H9 (cell line): ENCODE results near the gene ZNF354C. TPM values are rescaled to one million over a fixed set of nuclear protein-coding genes. Genes with fewer than 3 reads are reported as not detected.

ENCODE experiments used
- DNase-seq: peaks from one replicate; pipeline ENCODE4 v3.0.0-alpha.2; 2017
- H2AFZ ChIP-seq: one replicate; pipeline ENCODE4 v1.6.1; 2013; ENCODE audit warnings: mild to moderate bottlenecking, low read length, control low read depth, moderate library complexity
- H2AK5ac ChIP-seq: 2 replicates; pipeline ENCODE4 v1.6.1; 2013; ENCODE audit warnings: low read length, control low read depth, mixed read lengths; ENCODE audit not compliant: insufficient read length
- H2BK120ac ChIP-seq: one replicate; pipeline ENCODE4 v1.6.1; 2013; ENCODE audit warnings: low read depth, mild to moderate bottlenecking, low read length, control low read depth, inconsistent platforms; ENCODE audit not compliant: poor library complexity, severe bottlenecking
- H2BK12ac ChIP-seq: 2 replicates; pipeline ENCODE4 v1.6.1; 2013; ENCODE audit warnings: low read length, control low read depth, mixed read lengths, low read depth; ENCODE audit not compliant: insufficient read length
- H2BK15ac ChIP-seq: 2 replicates; pipeline ENCODE4 v1.6.1; 2013; ENCODE audit warnings: low read depth, low read length, control low read depth
- H2BK20ac ChIP-seq: one replicate; pipeline ENCODE4 v1.6.1; 2013; ENCODE audit warnings: low read depth, mild to moderate bottlenecking, low read length, control low read depth, inconsistent platforms; ENCODE audit not compliant: poor library complexity, severe bottlenecking
- H2BK5ac ChIP-seq: 2 replicates; pipeline ENCODE4 v1.6.1; 2013; ENCODE audit warnings: low read length, control low read depth, mixed read lengths; ENCODE audit not compliant: insufficient read length
- H3K14ac ChIP-seq: 2 replicates; pipeline ENCODE4 v1.6.1; 2013; ENCODE audit warnings: low read length, control low read depth; ENCODE audit not compliant: insufficient read depth
- H3K18ac ChIP-seq: 2 replicates; pipeline ENCODE4 v1.6.1; 2013; ENCODE audit warnings: low read depth, mild to moderate bottlenecking, mixed read lengths, low read length, control low read depth; ENCODE audit not compliant: insufficient read length
- H3K23ac ChIP-seq: 2 replicates; pipeline ENCODE4 v1.6.1; 2013; ENCODE audit warnings: low read length, control low read depth, mixed read lengths, low read depth; ENCODE audit not compliant: insufficient read length
- H3K23me2 ChIP-seq: 2 replicates; pipeline ENCODE4 v1.6.1; 2013; ENCODE audit warnings: low read depth, mild to moderate bottlenecking, mixed read lengths, low read length, control low read depth; ENCODE audit not compliant: insufficient read length, poor library complexity, severe bottlenecking
- H3K27ac ChIP-seq: 2 replicates; pipeline ENCODE4 v1.5.1; 2013; ENCODE audit warnings: low read length, control low read depth, mixed read lengths, low read depth; ENCODE audit not compliant: insufficient read length
- H3K27me3 ChIP-seq: 2 replicates; pipeline ENCODE4 v1.6.1; 2013; ENCODE audit warnings: low read length, control low read depth, inconsistent platforms; ENCODE audit not compliant: insufficient read depth
- H3K4ac ChIP-seq: 2 replicates; pipeline ENCODE4 v1.6.1; 2013; ENCODE audit warnings: low read depth, mild to moderate bottlenecking, control low read depth, inconsistent platforms, low read length, moderate library complexity
- H3K4me1 ChIP-seq: 2 replicates; pipeline ENCODE4 v1.6.1; 2013; ENCODE audit warnings: low read length, control low read depth, inconsistent platforms; ENCODE audit not compliant: insufficient read depth
- H3K4me2 ChIP-seq: 2 replicates; pipeline ENCODE4 v1.6.1; 2013; ENCODE audit warnings: low read length, control low read depth, mixed read lengths; ENCODE audit not compliant: insufficient read length, insufficient read depth
- H3K56ac ChIP-seq: 2 replicates; pipeline ENCODE4 v1.6.1; 2013; ENCODE audit warnings: low read depth, mild to moderate bottlenecking, mixed read lengths, low read length, control low read depth; ENCODE audit not compliant: insufficient read length
- H3K79me1 ChIP-seq: 2 replicates; pipeline ENCODE4 v1.6.1; 2013; ENCODE audit warnings: low read depth, mild to moderate bottlenecking, moderate library complexity, low read length, control low read depth, inconsistent platforms; ENCODE audit not compliant: insufficient read depth, poor library complexity, severe bottlenecking
- H3K79me2 ChIP-seq: 2 replicates; pipeline ENCODE4 v1.6.1; 2013; ENCODE audit warnings: low read length, control low read depth, inconsistent platforms; ENCODE audit not compliant: insufficient read depth
- H3K9ac ChIP-seq: 2 replicates; pipeline ENCODE4 v1.6.1; 2013; ENCODE audit warnings: low read length, control low read depth, mixed read lengths; ENCODE audit not compliant: insufficient read length; ENCODE audit errors: extremely low read depth
- H3K9me3 ChIP-seq: one replicate; pipeline ENCODE4 v1.6.1; 2013; ENCODE audit warnings: low read depth, low read length, inconsistent platforms; ENCODE audit not compliant: control insufficient read depth
- H3T11ph ChIP-seq: one replicate; pipeline ENCODE4 v1.6.1; 2013; ENCODE audit warnings: mild to moderate bottlenecking, low read length, control low read depth, inconsistent platforms
- H4K20me1 ChIP-seq: one replicate; pipeline ENCODE4 v1.6.1; 2013; ENCODE audit not compliant: control insufficient read depth, insufficient read length, insufficient read depth
- H4K5ac ChIP-seq: 2 replicates; pipeline ENCODE4 v1.6.1; 2013; ENCODE audit warnings: low read depth, mild to moderate bottlenecking, mixed read lengths, low read length, control low read depth; ENCODE audit not compliant: insufficient read length
- H4K8ac ChIP-seq: replicated peaks from 2 replicates; pipeline ENCODE4 v1.6.1; 2013; ENCODE audit warnings: low read length, control low read depth, mixed read lengths, low read depth; ENCODE audit not compliant: insufficient read length
- H4K91ac ChIP-seq: 2 replicates; pipeline ENCODE4 v1.6.1; 2013; ENCODE audit warnings: low read depth, mild to moderate bottlenecking, moderate library complexity, mixed read lengths, low read length, control low read depth; ENCODE audit not compliant: insufficient read length
- H3K27ac Mint-ChIP-seq, 3 experiments: 2 replicates in 2 of 3; 3 replicates in 1 of 3; pipeline ENCODE4 v1.8.0; 2020 to 2021; ENCODE audit warnings: mixed read lengths in 3 of 3, mild to moderate bottlenecking in 1 of 3, moderate library complexity in 1 of 3
- H3K27me3 Mint-ChIP-seq: 2 replicates; pipeline ENCODE4 v1.8.0; 2021; ENCODE audit warnings: low read depth, mild to moderate bottlenecking, moderate library complexity, mixed read lengths
- H3K36me3 Mint-ChIP-seq, 3 experiments: 2 replicates in 2 of 3; 3 replicates in 1 of 3; pipeline ENCODE4 v1.8.0; 2020 to 2021; ENCODE audit warnings: low read depth in 3 of 3, mixed read lengths in 3 of 3; ENCODE audit not compliant: insufficient read depth in 1 of 3
- H3K4me1 Mint-ChIP-seq, 2 experiments: 2 replicates each; pipeline ENCODE4 v1.8.0; 2020; ENCODE audit warnings: mixed read lengths in 2 of 2
- H3K4me3 Mint-ChIP-seq, 2 experiments: 2 replicates in 1 of 2; 3 replicates in 1 of 2; pipeline ENCODE4 v1.8.0; 2020 to 2021; ENCODE audit warnings: mild to moderate bottlenecking in 2 of 2, mixed read lengths in 2 of 2, moderate library complexity in 1 of 2
- H3K9me3 Mint-ChIP-seq, 2 experiments: 2 replicates in 1 of 2; 3 replicates in 1 of 2; pipeline ENCODE4 v1.8.0; 2020; ENCODE audit warnings: mild to moderate bottlenecking in 2 of 2, mixed read lengths in 2 of 2, moderate library complexity in 1 of 2
- WGBS: extraction: QIAGEN DNeasy Blood & Tissue Kit; methylation state at CpG from one replicate; pipeline ENCODE4 v1.1.7; 2013; ENCODE audit warnings: missing lambda C conversion rate, low lambda C conversion rate, mixed read lengths; ENCODE audit not compliant: insufficient read length; ENCODE audit errors: extremely low coverage; 5-methylcytosine and 5-hydroxymethylcytosine counted together
- total RNA-seq: library from RNA; stranded (reverse); gene quantifications from 2 replicates; pipeline ENCODE4 v1.2.1, GENCODE V29; 2021
- TF ChIP-seq, protein P1 (sequence below): fragments of 200-600 bp; sonication (generic); conservative IDR thresholded peaks from 3 replicates; pipeline ENCODE4 v1.8.0; 2021; ENCODE audit warnings: antibody characterized with exemption, mild to moderate bottlenecking

Gene ZNF354C
- total RNA-seq, 1 experiment from 2014 or later, result 5.4 TPM

DNA sequence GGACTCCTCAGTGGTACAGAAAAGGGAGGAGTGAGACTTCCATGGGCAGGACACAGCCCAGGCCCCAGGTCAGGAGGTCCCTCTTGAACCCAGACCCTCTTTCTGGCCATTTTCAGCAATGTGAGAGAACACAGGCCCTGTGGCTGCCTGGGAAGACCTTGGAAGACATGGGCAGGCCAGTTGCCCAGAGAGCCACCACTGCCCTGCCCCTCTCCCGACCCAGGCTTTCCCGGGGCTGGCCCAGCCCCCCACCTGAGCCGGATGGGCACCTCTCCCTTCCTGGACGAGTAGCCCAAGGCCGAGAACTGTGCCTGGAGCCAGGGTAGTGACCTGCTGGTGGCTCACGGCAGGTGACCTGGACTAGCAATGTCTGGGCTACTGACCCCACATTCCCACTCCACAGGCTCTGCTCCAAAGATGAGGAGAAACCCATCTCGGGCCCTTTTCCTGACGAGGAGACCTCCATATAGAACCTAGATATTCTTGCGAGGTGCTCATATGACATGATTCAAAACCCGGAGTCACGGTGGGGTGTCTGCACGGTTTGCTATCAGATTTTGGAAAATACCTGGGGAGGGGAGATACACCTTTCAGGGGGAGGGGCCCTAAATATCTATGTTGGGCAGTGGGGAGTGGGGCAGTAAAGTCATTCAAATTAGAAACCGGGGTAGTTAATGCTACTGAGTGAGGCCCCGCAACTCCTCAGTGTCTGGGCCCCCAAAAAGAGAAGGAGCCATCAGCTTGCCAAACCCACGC, 59.4 kb downstream of the ZNF354C start:
- H4K8ac ChIP-seq, result no peak overlapping the region
- H3K4me2 ChIP-seq, result no peak overlapping the region
- no peak overlapping the region for H3K27ac ChIP-seq
- no peak overlapping the region for H4K5ac ChIP-seq
- Mint-ChIP-seq H3K36me3 (peaks cover 6 to 8% (median 7%) of the 10 kb centered on the region in 3 experiments; a peak in 6 of 7 replicates), H3K4me1 (no peaks in the 10 kb centered on the region), H3K9me3 (peaks cover 55 to 86% of the 10 kb centered on the region in 2 experiments), H3K27me3 (peaks cover 5% of the 10 kb centered on the region), H3K4me3 (no peak overlapping the region), H3K27ac (no peak overlapping the region)
- H2BK5ac ChIP-seq, result no peak overlapping the region
- no peaks in the 10 kb centered on the region for H3K23me2 ChIP-seq
- H3K79me1 ChIP-seq, result no peaks in the 10 kb centered on the region
- no peak overlapping the region for H3K18ac ChIP-seq
- WGBS, result no CpG with 5 or more reads among the region's 15 CpGs
- H2BK15ac ChIP-seq, result no peak overlapping the region
- H3K56ac ChIP-seq, result no peak overlapping the region
- no peak for DNase-seq
- H4K91ac ChIP-seq, result no peak overlapping the region
- H2AFZ ChIP-seq, result no peak overlapping the region
- no peak overlapping the region for H3K14ac ChIP-seq
- no peaks in the 10 kb centered on the region for H3K27me3 ChIP-seq
- no peak overlapping the region for H2BK12ac ChIP-seq
- no peaks in the 10 kb centered on the region for H4K20me1 ChIP-seq
- no peak overlapping the region for H3T11ph ChIP-seq
- H3K9ac ChIP-seq, result no peak overlapping the region
- peaks cover 4% of the 10 kb centered on the region for H3K9me3 ChIP-seq
- no peaks in the 10 kb centered on the region for H3K4me1 ChIP-seq
- no peak overlapping the region for H2AK5ac ChIP-seq
- H3K4ac ChIP-seq, result no peak overlapping the region
- no peak overlapping the region for H3K23ac ChIP-seq
- H3K79me2 ChIP-seq, result no peaks in the 10 kb centered on the region
- no peak overlapping the region for H2BK20ac ChIP-seq
- no peak overlapping the region for H2BK120ac ChIP-seq
- TF ChIP-seq, protein P1, sequence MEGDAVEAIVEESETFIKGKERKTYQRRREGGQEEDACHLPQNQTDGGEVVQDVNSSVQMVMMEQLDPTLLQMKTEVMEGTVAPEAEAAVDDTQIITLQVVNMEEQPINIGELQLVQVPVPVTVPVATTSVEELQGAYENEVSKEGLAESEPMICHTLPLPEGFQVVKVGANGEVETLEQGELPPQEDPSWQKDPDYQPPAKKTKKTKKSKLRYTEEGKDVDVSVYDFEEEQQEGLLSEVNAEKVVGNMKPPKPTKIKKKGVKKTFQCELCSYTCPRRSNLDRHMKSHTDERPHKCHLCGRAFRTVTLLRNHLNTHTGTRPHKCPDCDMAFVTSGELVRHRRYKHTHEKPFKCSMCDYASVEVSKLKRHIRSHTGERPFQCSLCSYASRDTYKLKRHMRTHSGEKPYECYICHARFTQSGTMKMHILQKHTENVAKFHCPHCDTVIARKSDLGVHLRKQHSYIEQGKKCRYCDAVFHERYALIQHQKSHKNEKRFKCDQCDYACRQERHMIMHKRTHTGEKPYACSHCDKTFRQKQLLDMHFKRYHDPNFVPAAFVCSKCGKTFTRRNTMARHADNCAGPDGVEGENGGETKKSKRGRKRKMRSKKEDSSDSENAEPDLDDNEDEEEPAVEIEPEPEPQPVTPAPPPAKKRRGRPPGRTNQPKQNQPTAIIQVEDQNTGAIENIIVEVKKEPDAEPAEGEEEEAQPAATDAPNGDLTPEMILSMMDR, result no peak
